NCI-H1105 treated with DMSO at 0.1 percent for 48 hours (cell line): ENCODE results near the gene TRIM67.
A peak's percentile ranks its signal among the peaks of the same experiment; 100 is the strongest.
"Not testable (repeated sequence)": the region's sequence is repeated elsewhere in the genome, so short reads cannot be mapped to it uniquely, and the experiment has no call there.

Experiments
- DNase-seq: peaks from one replicate; lab custom pipeline; 2025; lab: John Stamatoyannopoulos, UW

TRIM67 gene

GRCh38 chr1:231161667-231162296, at the start of gene TRIM67:
TSS of gene TRIM67 (plus strand) at chr1:231162058. CDS start at chr1:231162970, 912 bp downstream.
- DNase-seq: peak; percentile 54

GRCh38 chr1:231116738-231117137, 45.1 kb upstream of the TRIM67 start:
- no peak for DNase-seq

- no peak for DNase-seq
These were observed 43.0 kb upstream of the TRIM67 start for GRCh38 chr1:231118704-231119453.

GRCh38 chr1:231121533-231121932, 40.3 kb upstream of the TRIM67 start:
- no peak for DNase-seq

- DNase-seq: no peak
These were observed 39.7 kb upstream of the TRIM67 start for GRCh38 chr1:231122143-231122542.

GRCh38 chr1:231124746-231125145, 37.1 kb upstream of the TRIM67 start:
- no peak for DNase-seq

- DNase-seq: no peak
These were observed 35.8 kb upstream of the TRIM67 start for GRCh38 chr1:231125972-231126580.

GRCh38 chr1:231127106-231127505, 34.8 kb upstream of the TRIM67 start:
- DNase-seq: not testable (repeated sequence)

GRCh38 chr1:231128471-231128870, 33.4 kb upstream of the TRIM67 start:
- DNase-seq: not testable (repeated sequence)

GRCh38 chr1:231130544-231130943, 31.3 kb upstream of the TRIM67 start:
- no peak for DNase-seq

GRCh38 chr1:231132591-231132990, 29.3 kb upstream of the TRIM67 start:
- DNase-seq: not testable (repeated sequence)

- no peak for DNase-seq
These were observed 27.2 kb upstream of the TRIM67 start for GRCh38 chr1:231134624-231135023.

GRCh38 chr1:231138236-231138635, 23.6 kb upstream of the TRIM67 start:
- DNase-seq: no peak

- no peak for DNase-seq
These were observed 22.7 kb upstream of the TRIM67 start for GRCh38 chr1:231139125-231139649.

GRCh38 chr1:231139659-231140654, 21.9 kb upstream of the TRIM67 start:
- DNase-seq: no peak

GRCh38 chr1:231144416-231145193, 17.3 kb upstream of the TRIM67 start:
- DNase-seq: no peak

GRCh38 chr1:231147896-231148295, 14.0 kb upstream of the TRIM67 start:
- DNase-seq: no peak

GRCh38 chr1:231151811-231152210, 10.0 kb upstream of the TRIM67 start:
- no peak for DNase-seq

GRCh38 chr1:231153726-231154125, 8.1 kb upstream of the TRIM67 start:
- peak; percentile 5 for DNase-seq

- no peak for DNase-seq
These were observed 6.0 kb upstream of the TRIM67 start for GRCh38 chr1:231155808-231156207.

GRCh38 chr1:231157311-231157710, 4.5 kb upstream of the TRIM67 start:
- DNase-seq: no peak
